Effector memory CD4-positive, alpha-beta T cell (primary cell): ENCODE results near the gene HABP2.

Source experiments
- DNase-seq, 3 donors: peaks; one replicate each; pipeline ENCODE4 v3.0.0-alpha.2; 2020
- H3K27ac ChIP-seq: 2 replicates; pipeline ENCODE4 v1.7.0; 2013; ENCODE audit warnings: mild to moderate bottlenecking, low read length, moderate library complexity; ENCODE audit not compliant: insufficient read depth, poor library complexity, severe bottlenecking
- H3K27me3 ChIP-seq: replicated peaks from 2 replicates; pipeline ENCODE4 v1.7.0; 2013; ENCODE audit warnings: mild to moderate bottlenecking, low read length; ENCODE audit not compliant: insufficient read depth, control insufficient read depth, poor library complexity, severe bottlenecking
- H3K36me3 ChIP-seq: 2 replicates; pipeline ENCODE4 v1.7.0; 2013; ENCODE audit warnings: mild to moderate bottlenecking, low read length, moderate library complexity; ENCODE audit not compliant: control insufficient read depth, insufficient read depth
- H3K4me1 ChIP-seq: 2 replicates; pipeline ENCODE4 v1.7.0; 2013; ENCODE audit warnings: low read length, mild to moderate bottlenecking; ENCODE audit not compliant: control insufficient read depth, insufficient read depth, poor library complexity, severe bottlenecking
- H3K4me3 ChIP-seq: 2 replicates; pipeline ENCODE4 v1.7.0; 2013; ENCODE audit warnings: low read length, low read depth, mild to moderate bottlenecking; ENCODE audit not compliant: insufficient read depth, poor library complexity, severe bottlenecking
- H3K9me3 ChIP-seq: 2 replicates; pipeline ENCODE4 v1.7.0; 2013; ENCODE audit warnings: mild to moderate bottlenecking, low read length, moderate library complexity; ENCODE audit not compliant: control insufficient read depth

The HABP2 gene

GRCh38 chr10:113585949-113586348, 33.1 kb downstream of the HABP2 start:
- H3K27ac ChIP-seq: no peak overlapping the region
- H3K36me3 ChIP-seq: no peaks in the 10 kb centered on the region
- H3K27me3 ChIP-seq: no peaks in the 10 kb centered on the region
- H3K9me3 ChIP-seq: no peaks in the 10 kb centered on the region
- no peak for DNase-seq
- H3K4me1 ChIP-seq: no peaks in the 10 kb centered on the region
- no peak overlapping the region for H3K4me3 ChIP-seq

GRCh38 chr10:113589201-113589770, 36.4 kb downstream of the HABP2 start:
- Histone ChIP-seq H3K27ac (no peak overlapping the region), H3K9me3 (no peaks in the 10 kb centered on the region), H3K36me3 (no peaks in the 10 kb centered on the region), H3K4me3 (no peak overlapping the region), H3K4me1 (no peaks in the 10 kb centered on the region), H3K27me3 (no peaks in the 10 kb centered on the region)
- DNase-seq: no peak

GRCh38 chr10:113590581-113590980, 37.7 kb downstream of the HABP2 start:
- Histone ChIP-seq H3K36me3 (no peaks in the 10 kb centered on the region), H3K4me1 (no peaks in the 10 kb centered on the region), H3K9me3 (no peaks in the 10 kb centered on the region), H3K4me3 (no peak overlapping the region), H3K27me3 (no peaks in the 10 kb centered on the region), H3K27ac (no peak overlapping the region)
- no peak for DNase-seq

- Histone ChIP-seq H3K27me3 (no peaks in the 10 kb centered on the region), H3K4me1 (no peaks in the 10 kb centered on the region), H3K4me3 (no peak overlapping the region)
These were observed 39.5 kb downstream of the HABP2 start for GRCh38 chr10:113592380-113592779.

GRCh38 chr10:113594652-113595051, 41.8 kb downstream of the HABP2 start:
- no peaks in the 10 kb centered on the region for H3K36me3 ChIP-seq
- H3K4me1 ChIP-seq: no peaks in the 10 kb centered on the region
- H3K27ac ChIP-seq: no peak overlapping the region
- H3K27me3 ChIP-seq: no peaks in the 10 kb centered on the region
- H3K4me3 ChIP-seq: no peak overlapping the region
- no peaks in the 10 kb centered on the region for H3K9me3 ChIP-seq
- DNase-seq: no peak

More at GRCh38 chr10:113592380-113592779, 39.5 kb downstream of the HABP2 start:
- H3K36me3 ChIP-seq: no peaks in the 10 kb centered on the region
- no peaks in the 10 kb centered on the region for H3K9me3 ChIP-seq
- no peak for DNase-seq
- H3K27ac ChIP-seq: no peak overlapping the region

GRCh38 chr10:113600569-113600968, 47.7 kb downstream of the HABP2 start:
- H3K27ac ChIP-seq: no peak overlapping the region
- no peak overlapping the region for H3K4me3 ChIP-seq
- no peaks in the 10 kb centered on the region for H3K27me3 ChIP-seq
- DNase-seq: no peak
- H3K4me1 ChIP-seq: no peaks in the 10 kb centered on the region
- no peaks in the 10 kb centered on the region for H3K9me3 ChIP-seq
- H3K36me3 ChIP-seq: no peaks in the 10 kb centered on the region

- H3K9me3 ChIP-seq: no peaks in the 10 kb centered on the region
- H3K4me1 ChIP-seq: no peaks in the 10 kb centered on the region
- H3K36me3 ChIP-seq: no peaks in the 10 kb centered on the region
- H3K27ac ChIP-seq: no peak overlapping the region
- no peaks in the 10 kb centered on the region for H3K27me3 ChIP-seq
- DNase-seq: no peak
- H3K4me3 ChIP-seq: no peak overlapping the region
These were observed 50.4 kb downstream of the HABP2 start for GRCh38 chr10:113603057-113603777.

GRCh38 chr10:113604572-113604971, 51.7 kb downstream of the HABP2 start:
- H3K9me3 ChIP-seq: no peaks in the 10 kb centered on the region

GRCh38 chr10:113605268-113605978, 52.6 kb downstream of the HABP2 start:
- Histone ChIP-seq H3K27ac (no peak overlapping the region), H3K36me3 (no peaks in the 10 kb centered on the region), H3K4me3 (no peak overlapping the region), H3K27me3 (no peaks in the 10 kb centered on the region), H3K4me1 (no peaks in the 10 kb centered on the region), H3K9me3 (no peaks in the 10 kb centered on the region)
- no peak for DNase-seq

More at GRCh38 chr10:113604572-113604971, 51.7 kb downstream of the HABP2 start:
- Histone ChIP-seq H3K4me1 (no peaks in the 10 kb centered on the region), H3K27ac (no peak overlapping the region), H3K4me3 (no peak overlapping the region), H3K27me3 (no peaks in the 10 kb centered on the region), H3K36me3 (no peaks in the 10 kb centered on the region)
- no peak for DNase-seq

GRCh38 chr10:113609704-113610108, 56.9 kb downstream of the HABP2 start:
- DNase-seq: no peak
- Histone ChIP-seq H3K9me3 (no peaks in the 10 kb centered on the region), H3K27me3 (no peaks in the 10 kb centered on the region), H3K36me3 (no peaks in the 10 kb centered on the region), H3K4me3 (no peak overlapping the region), H3K4me1 (no peaks in the 10 kb centered on the region), H3K27ac (no peak overlapping the region)
